Measurements from ENCODE around the gene TSC2.
"Not testable (repeated sequence)": the region's sequence is repeated elsewhere in the genome, so short reads cannot be mapped to it uniquely, and the experiment has no call there.

Gene TSC2

GRCh38 chr16:2104464-2104863 is 56.7 kb downstream of the TSC2 start:
- DNase-seq (ENCODE audit: low read depth in 2 of 2), result not testable (repeated sequence)

- not testable (repeated sequence) for DNase-seq (ENCODE audit: low read depth in 2 of 2)
Measured at GRCh38 chr16:2105291-2105690, 57.5 kb downstream of the TSC2 start.

- DNase-seq (ENCODE audit: low read depth in 2 of 2), result not testable (repeated sequence)
Measured at GRCh38 chr16:2105769-2106168, 58.0 kb downstream of the TSC2 start.

- not testable (repeated sequence) for DNase-seq (ENCODE audit: low read depth in 2 of 2)
Measured at GRCh38 chr16:2106211-2106610, 58.4 kb downstream of the TSC2 start.

- not testable (repeated sequence) for DNase-seq (ENCODE audit: low read depth in 2 of 2)
Measured at GRCh38 chr16:2107121-2107790, 59.5 kb downstream of the TSC2 start.

GRCh38 chr16:2107791-2108125 is 60.0 kb downstream of the TSC2 start:
- not testable (repeated sequence) for DNase-seq (ENCODE audit: low read depth in 2 of 2)

- DNase-seq (ENCODE audit: low read depth in 2 of 2), result not testable (repeated sequence)
Measured at GRCh38 chr16:2108446-2109270, 60.9 kb downstream of the TSC2 start.

- not testable (repeated sequence) for DNase-seq (ENCODE audit: low read depth in 2 of 2)
Measured at GRCh38 chr16:2109271-2109580, 61.4 kb downstream of the TSC2 start.

GRCh38 chr16:2109872-2110271 is 62.1 kb downstream of the TSC2 start:
- DNase-seq (ENCODE audit: low read depth in 2 of 2), result not testable (repeated sequence)

- not testable (repeated sequence) for DNase-seq (ENCODE audit: low read depth in 2 of 2)
Measured at GRCh38 chr16:2110332-2111008, 62.7 kb downstream of the TSC2 start.

- DNase-seq (ENCODE audit: low read depth in 2 of 2), result not testable (repeated sequence)
Measured at GRCh38 chr16:2111009-2111353, 63.2 kb downstream of the TSC2 start.

GRCh38 chr16:2111412-2112335 is 63.9 kb downstream of the TSC2 start:
- DNase-seq (ENCODE audit: low read depth in 2 of 2), result not testable (repeated sequence)

- DNase-seq (ENCODE audit: low read depth in 2 of 2), result not testable (repeated sequence)
Measured at GRCh38 chr16:2112539-2113106, 64.8 kb downstream of the TSC2 start.

- DNase-seq (ENCODE audit: low read depth in 2 of 2), result not testable (repeated sequence)
Measured at GRCh38 chr16:2114225-2114624, 66.4 kb downstream of the TSC2 start.

GRCh38 chr16:2114885-2115590 is 67.3 kb downstream of the TSC2 start:
- not testable (repeated sequence) for DNase-seq (ENCODE audit: low read depth in 2 of 2)

GRCh38 chr16:2115591-2115973 is 67.8 kb downstream of the TSC2 start:
- no peak for DNase-seq (ENCODE audit: low read depth in 2 of 2)

GRCh38 chr16:2116428-2116827 is 68.6 kb downstream of the TSC2 start:
- DNase-seq (ENCODE audit: low read depth in 2 of 2), result not testable (repeated sequence)

GRCh38 chr16:2117341-2117740 is 69.6 kb downstream of the TSC2 start:
- not testable (repeated sequence) for DNase-seq (ENCODE audit: low read depth in 2 of 2)

- DNase-seq (ENCODE audit: low read depth in 2 of 2), result not testable (repeated sequence)
Measured at GRCh38 chr16:2117960-2118722, 70.4 kb downstream of the TSC2 start.

- not testable (repeated sequence) for DNase-seq (ENCODE audit: low read depth in 2 of 2)
Measured at GRCh38 chr16:2121325-2121724, 73.5 kb downstream of the TSC2 start.
